ENCODE data around the gene DHRS9.
"Not testable (repeated sequence)": the region's sequence is repeated elsewhere in the genome, so short reads cannot be mapped to it uniquely, and the experiment has no call there.

The DHRS9 gene

DNA sequence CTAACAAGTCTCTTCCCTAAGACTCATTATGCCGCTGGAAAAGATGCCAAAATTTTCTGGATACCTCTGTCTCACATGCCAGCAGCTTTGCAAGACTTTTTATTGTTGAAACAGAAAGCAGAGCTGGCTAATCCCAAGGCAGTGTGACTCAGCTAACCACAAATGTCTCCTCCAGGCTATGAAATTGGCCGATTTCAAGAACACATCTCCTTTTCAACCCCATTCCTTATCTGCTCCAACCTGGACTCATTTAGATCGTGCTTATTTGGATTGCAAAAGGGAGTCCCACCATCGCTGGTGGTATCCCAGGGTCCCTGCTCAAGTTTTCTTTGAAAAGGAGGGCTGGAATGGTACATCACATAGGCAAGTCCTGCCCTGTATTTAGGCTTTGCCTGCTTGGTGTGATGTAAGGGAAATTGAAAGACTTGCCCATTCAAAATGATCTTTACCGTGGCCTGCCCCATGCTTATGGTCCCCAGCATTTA, 26.3 kb downstream of the DHRS9 start:
- no peak for DNase-seq

DNA sequence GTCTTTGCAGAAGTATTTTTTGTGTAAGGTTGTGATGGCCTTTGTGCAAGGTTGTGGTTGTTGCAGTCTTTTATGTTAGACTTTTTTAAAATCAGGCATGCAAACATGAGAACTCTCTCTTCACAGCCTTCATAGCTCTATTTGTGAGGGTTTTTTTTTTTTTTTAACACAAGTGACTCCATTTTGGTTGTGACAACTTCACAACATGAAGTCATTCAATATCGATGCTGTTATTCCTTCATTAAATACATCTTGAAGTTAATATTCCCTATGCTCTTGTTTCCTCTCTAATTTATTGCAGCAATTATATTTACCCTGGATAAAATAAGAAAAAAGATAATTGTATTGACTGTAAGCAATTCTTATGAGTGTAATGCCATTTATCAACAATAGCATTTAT, 35.5 kb downstream of the DHRS9 start:
- no peak for DNase-seq

DNA sequence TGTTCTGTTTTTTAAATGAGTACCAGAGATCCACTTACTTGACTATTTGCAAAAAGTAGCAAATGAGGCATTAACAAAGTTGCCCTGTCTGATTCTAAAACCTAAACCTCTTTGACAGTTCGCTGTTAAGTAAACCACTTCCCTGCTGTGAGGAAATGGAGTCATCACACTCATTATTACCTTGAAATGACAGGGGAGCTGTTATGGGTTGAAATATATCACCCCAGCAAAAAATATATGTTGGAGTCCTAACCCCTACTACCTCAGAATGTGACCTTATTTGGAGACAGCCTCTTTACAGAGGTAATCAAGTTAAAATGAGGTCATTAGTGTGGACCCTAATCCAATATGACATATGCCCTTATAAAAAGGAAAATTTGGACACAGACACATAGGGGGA, 36.1 kb downstream of the DHRS9 start:
- no peak for DNase-seq

DNA sequence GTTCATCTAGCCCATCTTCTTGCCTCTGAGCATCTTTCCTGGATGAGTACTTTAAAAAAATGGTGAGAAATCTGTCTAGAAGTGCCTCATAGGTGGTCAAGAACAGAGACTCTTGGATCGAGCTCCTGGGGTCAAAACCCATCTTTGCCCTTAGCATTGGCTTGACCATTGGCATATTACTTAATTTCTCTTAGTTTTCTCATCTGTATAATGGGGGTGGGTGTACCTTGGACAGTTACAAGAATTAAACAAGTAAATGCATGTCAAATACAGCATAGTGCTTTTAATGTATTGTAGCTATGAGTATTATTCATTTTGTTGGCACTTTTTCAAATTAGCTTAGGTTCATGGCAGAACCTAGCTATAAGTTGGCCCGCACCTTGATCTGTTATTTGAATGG, 36.8 kb downstream of the DHRS9 start:
- DNase-seq: no peak

DNA sequence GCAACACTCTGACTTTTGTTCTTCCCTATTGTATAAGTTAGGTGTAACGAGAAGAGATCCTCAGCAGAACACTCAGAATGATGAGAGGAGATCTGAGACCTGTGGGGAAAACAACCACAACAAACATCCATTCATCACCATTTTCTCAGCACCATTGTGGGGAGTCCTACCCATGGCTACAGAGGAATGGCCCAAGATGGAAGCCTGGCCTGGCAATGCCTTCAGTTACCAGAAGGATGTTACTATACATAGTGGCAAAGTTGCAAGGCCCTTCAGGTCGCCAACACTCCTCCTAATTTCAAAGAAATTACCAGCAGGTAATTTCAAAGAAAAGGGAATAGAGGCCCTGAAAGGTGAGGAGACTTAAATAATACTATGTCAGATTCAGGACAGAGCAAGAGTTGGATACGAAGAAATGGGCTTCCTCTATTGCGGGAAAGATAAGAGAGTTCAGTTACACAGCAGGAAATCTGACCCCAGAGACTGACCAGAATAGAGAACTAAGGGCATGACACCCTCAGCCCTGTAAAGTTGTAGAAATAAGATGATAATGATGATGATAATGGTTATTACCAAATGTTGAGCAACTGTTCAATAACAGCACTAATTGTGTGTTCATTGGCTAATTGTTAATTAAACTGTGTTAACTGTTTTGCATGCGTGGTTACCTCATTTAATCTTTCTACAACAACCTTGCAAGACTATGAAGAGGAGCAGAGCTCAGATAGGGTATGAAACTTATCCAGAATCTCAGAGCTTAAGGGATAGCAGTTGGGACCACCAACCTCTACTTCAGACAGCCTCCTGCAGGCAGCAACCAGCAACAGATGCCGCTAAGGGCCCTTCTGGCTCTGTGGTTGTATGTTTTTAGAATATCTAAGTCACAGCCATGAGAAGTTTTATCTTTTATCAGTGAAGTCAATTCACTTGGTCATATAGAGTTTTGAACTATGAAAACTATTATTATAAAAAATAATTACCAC, 37.5 kb downstream of the DHRS9 start:
- DNase-seq: no peak

GRCh38 chr2:169107645-169108044, 38.3 kb downstream of the DHRS9 start:
- DNase-seq: no peak

DNA sequence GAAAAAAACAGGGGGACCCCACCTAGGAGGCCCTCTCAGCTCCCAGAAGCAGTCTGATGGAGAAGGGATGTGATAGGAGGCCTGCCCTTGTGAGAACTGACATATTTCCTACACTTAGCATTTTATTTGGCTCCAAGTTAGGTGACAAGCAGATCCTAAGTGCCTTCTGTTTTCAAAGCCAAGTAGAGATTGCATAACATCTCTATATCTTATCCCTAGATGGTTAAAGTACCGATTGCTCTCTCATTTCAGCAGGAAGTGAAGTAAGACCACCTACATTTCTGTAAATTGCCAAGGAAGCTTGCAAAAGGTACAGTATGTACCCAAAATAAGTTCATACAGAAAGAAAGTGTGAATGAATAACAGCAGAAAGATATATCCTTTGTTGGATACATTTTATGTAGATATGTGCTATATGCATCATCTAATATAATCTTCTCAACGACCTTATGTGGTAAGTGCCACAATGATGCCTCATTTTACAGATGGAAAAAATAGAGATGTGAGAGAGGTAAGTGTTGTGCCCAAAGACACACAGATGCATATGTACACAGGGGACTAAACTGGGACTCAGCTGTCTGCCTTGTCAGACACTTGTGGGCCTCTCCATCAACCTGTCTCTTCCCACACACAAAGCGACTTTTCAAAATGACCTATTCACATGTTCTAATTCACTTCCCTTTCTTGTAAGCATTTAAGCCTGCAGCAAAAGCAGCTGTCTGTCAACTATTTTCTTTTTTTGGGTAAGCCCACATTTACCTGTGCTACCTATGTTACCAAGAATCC, 38.9 kb downstream of the DHRS9 start:
- DNase-seq: no peak

- DNase-seq: peak; percentile 60
Observed at GRCh38 chr2:169109502-169110409, 40.4 kb downstream of the DHRS9 start.

- DNase-seq: no peak
Observed at GRCh38 chr2:169110419-169110818, 41.1 kb downstream of the DHRS9 start.

DNA sequence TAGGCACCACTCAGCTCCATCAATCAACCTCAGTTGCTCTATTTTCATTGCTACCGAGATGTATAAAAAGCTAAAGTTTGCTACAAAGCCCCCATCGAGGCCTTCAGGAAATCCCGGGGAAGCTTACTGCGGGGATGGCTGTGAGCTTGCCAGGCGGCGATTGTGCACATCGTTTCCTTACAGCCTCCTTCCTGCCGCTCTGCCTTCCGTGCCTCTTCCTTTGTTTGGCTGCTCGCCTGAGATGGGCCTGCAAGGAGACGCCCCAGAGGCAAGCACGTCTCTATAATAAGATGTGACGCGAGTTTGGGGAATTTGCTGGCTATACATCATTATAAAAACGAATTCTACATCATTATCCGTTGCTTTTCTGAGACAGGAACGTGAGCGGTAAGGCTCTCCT, 41.6 kb downstream of the DHRS9 start:
- no peak for DNase-seq

GRCh38 chr2:169112841-169113240, 43.5 kb downstream of the DHRS9 start:
- DNase-seq: no peak

GRCh38 chr2:169114056-169114455, 44.7 kb downstream of the DHRS9 start:
- no peak for DNase-seq

DNA sequence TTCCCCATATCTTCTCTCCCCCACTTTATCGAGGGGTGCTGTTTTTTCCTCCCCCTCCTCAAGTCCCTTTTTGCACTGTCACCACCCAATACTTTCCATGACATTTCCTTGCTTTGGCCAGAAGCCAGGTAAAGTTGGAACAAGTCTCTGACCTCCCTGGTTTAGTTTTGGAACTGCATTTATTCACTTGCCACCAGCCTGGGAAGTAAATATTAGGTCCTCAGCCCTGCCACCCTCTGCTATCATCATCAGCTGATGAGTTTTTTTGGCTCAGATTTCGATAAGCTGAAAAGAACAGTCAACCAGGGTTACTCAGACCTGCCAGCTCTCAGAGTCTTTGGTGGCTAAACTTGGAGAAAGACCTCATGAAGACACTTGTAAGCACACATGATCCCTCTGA, 47.0 kb downstream of the DHRS9 start:
- no peak for DNase-seq

GRCh38 chr2:169116993-169117392, 47.6 kb downstream of the DHRS9 start:
- DNase-seq: no peak

- DNase-seq: no peak
Observed at GRCh38 chr2:169118060-169118459, 48.7 kb downstream of the DHRS9 start.

DNA sequence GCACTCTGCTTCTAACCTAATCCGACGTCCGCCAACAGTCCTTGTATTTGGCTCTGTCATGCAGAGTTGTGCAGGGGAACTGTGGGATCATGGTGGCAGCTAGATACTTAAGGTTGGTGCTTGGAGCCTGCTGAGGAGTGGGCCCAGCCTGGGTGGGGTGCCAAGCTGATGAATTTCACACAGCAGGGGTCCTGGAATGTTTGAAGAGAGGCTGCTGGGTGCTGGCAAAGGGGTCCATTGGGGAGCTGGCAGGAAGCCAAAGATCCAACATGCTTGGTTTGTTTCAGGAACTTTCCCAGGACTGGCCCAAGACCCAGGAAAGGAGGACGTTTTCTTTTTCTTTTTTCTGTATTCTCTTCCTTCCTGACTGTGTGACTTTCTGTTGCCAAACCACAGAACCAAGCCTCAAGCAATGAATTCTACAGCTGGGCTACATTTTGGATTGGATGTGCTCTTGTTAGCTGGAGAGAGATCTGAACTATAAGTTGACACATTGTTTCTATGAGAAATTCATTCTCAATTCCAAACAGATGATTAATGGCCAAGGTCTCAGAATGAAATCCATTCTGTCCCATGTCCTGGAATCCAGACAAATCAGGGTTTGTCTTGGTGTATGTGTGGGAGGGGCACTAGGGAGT, 49.9 kb downstream of the DHRS9 start:
- no peak for DNase-seq

GRCh38 chr2:169119851-169120250, 50.5 kb downstream of the DHRS9 start:
- DNase-seq: no peak

DNA sequence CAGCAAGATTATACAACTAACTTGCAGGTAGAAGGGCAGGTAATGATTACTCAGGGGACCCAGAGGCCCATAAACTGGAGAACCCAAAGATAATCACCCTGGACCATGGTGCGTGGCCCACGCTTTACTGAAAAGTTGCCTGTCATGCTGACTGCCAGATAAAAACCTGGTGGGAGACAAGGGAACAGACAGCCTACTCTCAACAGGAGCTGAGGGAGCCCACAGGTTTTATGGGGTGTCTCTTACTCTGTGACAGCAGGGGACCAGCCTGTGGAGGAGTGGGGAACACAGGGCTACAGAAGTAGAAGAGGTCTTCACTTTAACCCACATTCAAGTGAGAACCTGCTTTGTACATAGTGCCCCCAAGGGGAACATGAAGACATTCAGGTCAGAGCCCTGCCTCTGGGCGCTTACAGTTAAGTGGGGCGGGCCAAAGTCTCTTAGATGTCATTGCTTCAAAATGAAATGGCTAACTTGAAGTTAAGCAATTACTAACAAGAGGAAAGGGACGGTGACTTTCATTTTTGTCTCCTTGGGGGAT, 60.4 kb downstream of the DHRS9 start:
- no peak for DNase-seq

DNA sequence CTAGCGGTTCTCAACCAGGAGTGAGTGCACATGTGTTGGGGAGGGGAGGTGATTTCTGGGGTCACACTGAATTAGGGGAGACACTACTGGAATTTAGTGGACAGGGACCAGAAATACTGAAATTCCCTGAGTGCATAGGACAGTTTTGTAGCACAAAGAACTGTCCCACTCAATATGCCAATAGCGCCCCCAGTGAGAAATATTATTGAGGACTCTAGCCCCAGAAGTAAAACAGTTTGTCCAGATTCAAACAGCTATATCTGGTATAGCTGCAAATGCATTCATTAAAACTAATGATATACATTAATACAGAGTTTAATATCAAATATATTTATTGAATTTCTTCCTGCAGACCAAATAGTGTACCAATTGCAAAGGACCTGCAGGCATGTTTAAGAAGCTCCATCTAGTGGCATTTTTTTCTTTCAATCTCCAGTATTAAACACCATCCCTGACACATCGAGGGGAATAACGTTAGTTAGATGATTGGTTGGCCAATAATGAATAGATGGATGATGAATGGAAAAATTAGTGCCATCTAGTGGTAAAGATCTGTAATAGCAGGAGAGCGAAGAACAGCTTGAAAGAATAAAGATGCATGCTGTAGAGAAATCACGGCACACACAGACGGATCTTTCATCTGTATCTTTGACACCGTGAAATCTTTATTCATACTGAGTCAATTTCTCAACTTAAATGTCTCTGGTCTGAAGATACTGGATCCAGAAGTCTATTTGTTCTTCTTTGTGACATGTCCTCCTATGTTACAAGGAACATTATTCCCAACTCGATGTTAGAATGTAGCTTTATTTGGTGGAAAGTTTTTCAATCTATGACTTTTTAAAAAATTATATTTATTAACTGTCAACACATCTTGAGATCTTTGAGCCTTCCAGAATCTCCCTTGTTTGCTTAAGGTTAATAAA, 62.5 kb downstream of the DHRS9 start:
- peak; percentile 52 for DNase-seq

DNA sequence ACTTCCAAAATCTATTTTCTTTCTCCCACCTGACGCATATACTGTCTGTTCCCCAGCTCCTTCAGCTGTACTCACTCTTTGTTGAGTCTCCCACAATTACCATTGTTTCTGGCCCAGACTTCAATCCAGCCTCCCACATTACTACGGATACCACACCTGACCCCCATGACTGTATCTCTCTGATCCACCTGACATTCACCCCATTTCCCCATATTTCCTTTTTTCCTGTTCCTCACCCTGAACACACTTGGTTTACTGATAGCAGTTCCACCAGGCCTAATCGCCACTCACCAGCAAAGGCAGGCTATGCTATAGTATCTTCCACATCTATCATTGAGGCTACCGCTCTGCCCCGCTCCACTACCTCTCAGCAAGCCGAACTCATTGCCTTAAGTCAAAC, 64.9 kb downstream of the DHRS9 start:
- not testable (repeated sequence) for DNase-seq

- DNase-seq: not testable (repeated sequence)
Observed at GRCh38 chr2:169136428-169136827, 67.1 kb downstream of the DHRS9 start.

Measured in NCI-H526 treated with DMSO at 0.1 percent for 48 hours (cell line).